Hepatocyte (in vitro differentiated cells): ENCODE data around the gene NUDC.

Source experiments
- CTCF ChIP-seq: fragments of 200-600 bp; sonication (generic); IDR thresholded peaks from 2 replicates; pipeline ENCODE4 v1.5.1; 2016; ENCODE audit warnings: antibody characterized with exemption, mild to moderate bottlenecking; ENCODE audit not compliant: poor library complexity
- EZH2 ChIP-seq: fragments of 200-600 bp; sonication (generic); IDR thresholded peaks from 2 replicates; pipeline ENCODE4 v1.6.1; 2016; ENCODE audit warnings: antibody characterized with exemption, mild to moderate bottlenecking, borderline replicate concordance

- no peak for TF ChIP-seq CTCF
- TF ChIP-seq EZH2 = no peak
Measured at GRCh38 chr1:26950602-26951001, 29.1 kb downstream of the NUDC start.
